Stimulated activated CD8-positive, alpha-beta memory T cell treated with anti-CD3 and anti-CD28 coated beads, Interleukin-4, amount 100 ng/mL, for 24 hours (primary cell): ENCODE measurements around the gene PCP4L1.
"Not testable (repeated sequence)": the region's sequence is repeated elsewhere in the genome, so short reads cannot be mapped to it uniquely, and the experiment has no call there.

ENCODE experiments used
- DNase-seq: peaks from one replicate; pipeline ENCODE4 v3.0.0-alpha.2; 2020; ENCODE audit warnings: low read depth

Gene PCP4L1

DNA sequence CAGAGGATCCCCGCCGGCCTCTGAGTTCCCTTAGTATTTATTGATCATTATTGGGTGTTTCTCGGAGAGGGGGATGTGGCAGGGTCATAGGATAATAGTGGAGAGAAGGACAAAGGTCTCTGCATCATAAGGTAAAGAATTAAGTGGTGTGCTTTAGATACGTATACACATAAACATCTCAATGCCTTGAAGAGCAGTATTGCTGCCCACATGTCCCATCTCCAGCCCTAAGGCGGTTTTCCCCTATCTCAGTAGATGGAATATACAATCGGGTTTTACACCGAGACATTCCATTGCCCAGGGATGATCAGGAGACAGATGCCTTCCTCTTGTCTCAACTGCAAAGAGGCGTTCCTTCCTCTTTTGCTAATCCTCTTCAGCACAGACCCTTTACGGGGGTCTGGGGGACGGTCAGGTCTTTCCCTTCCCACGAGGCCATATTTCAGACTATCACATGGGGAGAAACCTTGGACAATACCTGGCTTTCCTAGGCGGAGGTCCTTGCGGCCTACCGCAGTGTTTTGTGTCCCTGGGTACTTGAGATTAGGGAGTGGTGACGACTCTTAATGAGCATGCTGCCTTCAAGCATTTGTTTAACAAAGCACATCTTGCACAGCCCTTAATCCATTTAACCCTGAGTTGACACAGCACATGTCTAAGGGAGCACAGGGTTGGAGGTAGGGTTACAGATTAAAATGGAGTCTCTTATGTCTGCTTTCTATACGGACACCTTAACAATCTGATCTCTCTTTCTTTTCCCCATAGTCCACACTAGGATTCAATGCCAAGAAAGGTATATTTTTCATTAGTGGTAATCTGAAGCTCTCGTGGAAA is 57.5 kb downstream of the PCP4L1 start:
- not testable (repeated sequence) for DNase-seq

DNA sequence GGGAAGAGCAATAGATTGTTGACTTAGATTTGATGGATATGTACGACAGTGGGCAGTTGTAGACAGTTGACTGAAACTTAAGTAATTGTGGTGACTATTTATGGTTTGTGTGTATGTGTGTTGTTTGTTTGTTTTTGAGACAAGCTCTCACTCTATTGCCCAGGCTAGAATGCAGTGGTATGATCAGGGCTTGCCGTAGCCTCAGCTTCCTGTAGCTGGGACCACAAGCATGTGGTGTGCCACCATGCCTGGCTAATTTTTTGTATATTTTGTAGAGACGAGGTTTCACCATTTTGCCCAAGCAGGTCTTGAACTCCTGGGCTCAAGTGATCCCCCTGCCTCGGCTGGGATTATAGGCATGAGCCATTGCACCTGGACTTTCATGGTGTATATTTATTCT is 65.5 kb downstream of the PCP4L1 start:
- DNase-seq = no peak

- no peak for DNase-seq
These were observed 71.8 kb downstream of the PCP4L1 start for GRCh38 chr1:161330346-161330745.

DNA sequence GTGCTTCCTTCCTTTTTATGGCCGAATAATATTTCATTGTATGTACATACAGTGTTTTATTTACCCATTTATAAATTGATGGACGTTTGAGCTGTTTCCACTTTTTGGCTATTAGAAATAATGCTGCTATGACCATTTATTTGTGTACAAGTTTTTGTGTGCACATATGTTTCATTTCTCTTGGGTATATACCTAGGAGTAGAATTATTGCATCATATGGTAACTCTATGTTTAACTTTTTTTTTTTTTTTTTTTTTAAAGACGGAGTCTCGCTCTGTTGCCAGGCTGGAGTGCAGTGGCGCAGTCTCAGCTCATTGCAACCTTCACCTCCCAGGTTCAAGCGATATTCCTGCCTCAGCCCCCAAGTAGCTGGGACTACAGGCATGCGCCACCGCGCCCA is 74.6 kb downstream of the PCP4L1 start:
- DNase-seq = no peak
